ENCODE data around the gene MEGF6. TPM values are rescaled to one million over a fixed set of nuclear protein-coding genes. Genes with fewer than 3 reads are reported as not detected.

Gene MEGF6
- total RNA-seq, 1 experiment from 2014 or later, result 21.3 TPM

GRCh38 chr1:3553940-3554223, 57.4 kb downstream of the MEGF6 start:
- H3K27ac Mint-ChIP-seq, result no peak overlapping the region
- H2BK120ac ChIP-seq (ENCODE audit: low read depth, low read length, poor library complexity, severe bottlenecking), result no peak overlapping the region
- no peaks in the 10 kb centered on the region for H3K36me3 Mint-ChIP-seq (ENCODE audit: insufficient read depth in 1 of 3, low read depth in 3 of 3)
- H4K8ac ChIP-seq (replicated peaks; ENCODE audit: insufficient read length, low read depth, low read length), result no peak overlapping the region
- no peak overlapping the region for H3K18ac ChIP-seq (ENCODE audit: insufficient read length, low read depth, low read length)
- no peak overlapping the region for H3K27ac ChIP-seq (ENCODE audit: insufficient read length, low read depth, low read length)
- H3K27me3 Mint-ChIP-seq (ENCODE audit: low read depth), result no peaks in the 10 kb centered on the region
- H3K14ac ChIP-seq (ENCODE audit: insufficient read depth, low read length), result peak overlapping the region; percentile 21; the same call in 1 of the 2 replicates
- no peaks in the 10 kb centered on the region for H3K9me3 Mint-ChIP-seq
- H3K4me1 ChIP-seq (ENCODE audit: insufficient read depth, low read length), result no peaks in the 10 kb centered on the region
- no peak overlapping the region for H2BK12ac ChIP-seq (ENCODE audit: insufficient read length, low read depth, low read length)
- no peak overlapping the region for H2BK20ac ChIP-seq (ENCODE audit: low read depth, low read length, poor library complexity, severe bottlenecking)
- TF ChIP-seq CTCF (conservative IDR thresholded peaks at IDR 0.05), result no peak
- H3K9ac ChIP-seq (ENCODE audit: extremely low read depth, insufficient read length, low read length), result no peak overlapping the region
- H3T11ph ChIP-seq (ENCODE audit: low read length), result no peak overlapping the region
- H3K79me1 ChIP-seq (ENCODE audit: insufficient read depth, low read depth, low read length, poor library complexity, severe bottlenecking), result no peaks in the 10 kb centered on the region
- no peaks in the 10 kb centered on the region for H3K23me2 ChIP-seq (ENCODE audit: insufficient read length, low read depth, low read length, poor library complexity, severe bottlenecking)
- H2AFZ ChIP-seq (ENCODE audit: low read length), result no peak overlapping the region
- H2AK5ac ChIP-seq (ENCODE audit: insufficient read length, low read length), result no peak overlapping the region
- H3K4me3 Mint-ChIP-seq, result no peak overlapping the region
- no peak overlapping the region for H3K4me2 ChIP-seq (ENCODE audit: insufficient read depth, insufficient read length, low read length)
- no peaks in the 10 kb centered on the region for H3K79me2 ChIP-seq (ENCODE audit: insufficient read depth, low read length)
- no peak overlapping the region for H4K91ac ChIP-seq (ENCODE audit: insufficient read length, low read depth, low read length)
- no peak overlapping the region for H3K56ac ChIP-seq (ENCODE audit: insufficient read length, low read depth, low read length)
- no peak overlapping the region for H2BK15ac ChIP-seq (ENCODE audit: low read depth, low read length)
- no peaks in the 10 kb centered on the region for H3K27me3 ChIP-seq (ENCODE audit: insufficient read depth, low read length)
- no peaks in the 10 kb centered on the region for H4K20me1 ChIP-seq (ENCODE audit: control insufficient read depth, insufficient read depth, insufficient read length)
- no peak overlapping the region for H3K4ac ChIP-seq (ENCODE audit: low read depth, low read length)
- H2BK5ac ChIP-seq (ENCODE audit: insufficient read length, low read length), result no peak overlapping the region
- DNase-seq, result no peak
- no peak overlapping the region for H3K23ac ChIP-seq (ENCODE audit: insufficient read length, low read depth, low read length)
- no peaks in the 10 kb centered on the region for H3K9me3 ChIP-seq (ENCODE audit: control insufficient read depth, low read depth, low read length)
- no peaks in the 10 kb centered on the region for H3K4me1 Mint-ChIP-seq
- no CpG with 5 or more reads among the region's 11 CpGs for WGBS (ENCODE audit: extremely low coverage, insufficient read length, low lambda C conversion rate)
- no peak overlapping the region for H4K5ac ChIP-seq (ENCODE audit: insufficient read length, low read depth, low read length)
